Nephron progenitor cell (in vitro differentiated cells): ENCODE results near the gene SZT2.

Experiments
- DNase-seq: peaks from one replicate; pipeline ENCODE4 v3.0.0; 2021
- H3K27ac Mint-ChIP-seq: 2 replicates; pipeline ENCODE4 v1.8.0; 2021; ENCODE audit warnings: mild to moderate bottlenecking, moderate library complexity, mixed read lengths
- H3K27me3 Mint-ChIP-seq: 2 replicates; pipeline ENCODE4 v1.8.0; 2021; ENCODE audit warnings: mild to moderate bottlenecking, low read depth, mixed read lengths; ENCODE audit not compliant: poor library complexity
- H3K36me3 Mint-ChIP-seq: 2 replicates; pipeline ENCODE4 v1.8.0; 2021; ENCODE audit warnings: low read depth, mixed read lengths
- H3K4me1 Mint-ChIP-seq: 2 replicates; pipeline ENCODE4 v1.8.0; 2021; ENCODE audit warnings: mixed read lengths
- H3K4me3 Mint-ChIP-seq: 2 replicates; pipeline ENCODE4 v1.8.0; 2021; ENCODE audit warnings: mild to moderate bottlenecking, moderate library complexity, mixed read lengths
- H3K9me3 Mint-ChIP-seq: 2 replicates; pipeline ENCODE4 v1.8.0; 2021; ENCODE audit warnings: mild to moderate bottlenecking, moderate library complexity, mixed read lengths
- CTCF ChIP-seq: fragments of 200-600 bp; sonication (generic); IDR thresholded peaks from 2 replicates; pipeline ENCODE4 v1.5.0; 2021; ENCODE audit warnings: antibody characterized with exemption

Gene SZT2

GRCh38 chr1:43449708-43450069 is 60.0 kb downstream of the SZT2 start:
- peaks cover 5% of the 10 kb centered on the region for H3K9me3 Mint-ChIP-seq
- no peak for TF ChIP-seq CTCF
- H3K27ac Mint-ChIP-seq = no peak overlapping the region
- H3K4me3 Mint-ChIP-seq = no peak overlapping the region
- H3K36me3 Mint-ChIP-seq = peaks cover 50% of the 10 kb centered on the region
- no peak for DNase-seq
- H3K4me1 Mint-ChIP-seq = peaks cover 38% of the 10 kb centered on the region
- H3K27me3 Mint-ChIP-seq = no peaks in the 10 kb centered on the region

- H3K9me3 Mint-ChIP-seq = peaks cover 10% of the 10 kb centered on the region
- H3K36me3 Mint-ChIP-seq = peaks cover 52% of the 10 kb centered on the region
- no peaks in the 10 kb centered on the region for H3K27me3 Mint-ChIP-seq
- peak overlapping the region; percentile 47 for H3K27ac Mint-ChIP-seq
- peaks cover 38% of the 10 kb centered on the region for H3K4me1 Mint-ChIP-seq
- no peak overlapping the region for H3K4me3 Mint-ChIP-seq
- DNase-seq = no peak
- TF ChIP-seq CTCF = no peak
Observed at GRCh38 chr1:43450251-43450941, 60.7 kb downstream of the SZT2 start.

- Mint-ChIP-seq H3K27me3 (no peaks in the 10 kb centered on the region), H3K4me1 (peaks cover 34% of the 10 kb centered on the region), H3K9me3 (peaks cover 15% of the 10 kb centered on the region), H3K36me3 (peaks cover 56% of the 10 kb centered on the region), H3K4me3 (no peak overlapping the region), H3K27ac (peak overlapping the region; percentile 47)
- no peak for DNase-seq
- no peak for TF ChIP-seq CTCF
Observed at GRCh38 chr1:43451157-43451591, 61.5 kb downstream of the SZT2 start.

GRCh38 chr1:43451701-43452532 is 62.2 kb downstream of the SZT2 start:
- Mint-ChIP-seq H3K4me1 (peaks cover 32% of the 10 kb centered on the region), H3K27me3 (peaks cover 3% of the 10 kb centered on the region), H3K4me3 (peak overlapping the region; percentile 83), H3K27ac (peak overlapping the region; percentile 54), H3K9me3 (peaks cover 15% of the 10 kb centered on the region), H3K36me3 (peaks cover 52% of the 10 kb centered on the region)
- DNase-seq = no peak
- TF ChIP-seq CTCF = no peak

- H3K27ac Mint-ChIP-seq = no peak overlapping the region
- peaks cover 6% of the 10 kb centered on the region for H3K27me3 Mint-ChIP-seq
- DNase-seq = no peak
- H3K4me1 Mint-ChIP-seq = peaks cover 32% of the 10 kb centered on the region
- H3K9me3 Mint-ChIP-seq = peaks cover 21% of the 10 kb centered on the region
- TF ChIP-seq CTCF = no peak
- peaks cover 47% of the 10 kb centered on the region for H3K36me3 Mint-ChIP-seq
- peak overlapping the region; percentile 83 for H3K4me3 Mint-ChIP-seq
Observed at GRCh38 chr1:43452789-43453441, 63.2 kb downstream of the SZT2 start.
